ENCODE measurements around the gene NAV1. TPM values are rescaled to one million over a fixed set of nuclear protein-coding genes. Genes with fewer than 3 reads are reported as not detected.

Gene NAV1
- total and polyA plus RNA-seq, 4 donors, result 1.1 to 2.0 (median 1.3) TPM

GRCh38 chr1:201561195-201561564 is 22.3 kb downstream of the NAV1 start:
- 81% methylated on average over 3 of the region's 3 CpGs for WGBS

GRCh38 chr1:201561601-201562000 is 22.7 kb downstream of the NAV1 start:
- Histone ChIP-seq H3K27me3 (ENCODE audit: control insufficient read depth in 4 of 4, insufficient read depth in 4 of 4, low read length in 3 of 4) (no peaks in the 10 kb centered on the region), H3K36me3 (ENCODE audit: control insufficient read depth in 4 of 4, insufficient read depth in 3 of 4, low read depth in 1 of 4, low read length in 3 of 4) (no peaks in the 10 kb centered on the region), H3K9me3 (ENCODE audit: control insufficient read depth in 4 of 4, low read length in 3 of 4) (no peaks in the 10 kb centered on the region), H3K27ac (ENCODE audit: low read depth in 1 of 2, low read length in 2 of 2) (no peak overlapping the region), H3K9ac (ENCODE audit: low read depth in 1 of 2, low read length in 2 of 2) (no peak overlapping the region), H3K4me1 (ENCODE audit: control insufficient read depth in 4 of 4, insufficient read depth in 4 of 4, low read length in 3 of 4) (no peaks in the 10 kb centered on the region), H3K4me3 (ENCODE audit: low read depth in 1 of 3, low read length in 3 of 3) (no peak overlapping the region)
- no peak for DNase-seq (ENCODE audit: low spot score)
- TF ChIP-seq ATF3 (IDR thresholded peaks at IDR 0.05) (no peak), GABPA (IDR thresholded peaks at IDR 0.05 in 1 of 2, conservative IDR thresholded peaks at IDR 0.05 in 1 of 2) (no peak), HNF4G (IDR thresholded peaks at IDR 0.05) (no peak), CTCF (IDR thresholded peaks at IDR 0.05; ENCODE audit: low read depth, low read length, missing input control) (no peak), TAF1 (conservative IDR thresholded peaks at IDR 0.05) (no peak), FOXA1 (IDR thresholded peaks at IDR 0.05) (no peak), REST (IDR thresholded peaks at IDR 0.05) (no peak), EGR1 (IDR thresholded peaks at IDR 0.05; ENCODE audit: low read depth in 2 of 2) (no peak), RXRA (IDR thresholded peaks at IDR 0.05) (no peak), MAX (IDR thresholded peaks at IDR 0.05) (no peak), FOXA2 (IDR thresholded peaks at IDR 0.05) (no peak), ZBTB33 (IDR thresholded peaks at IDR 0.05) (no peak), YY1 (IDR thresholded peaks at IDR 0.05) (no peak), JUND (IDR thresholded peaks at IDR 0.05) (no peak)

More at GRCh38 chr1:201561195-201561564, 22.3 kb downstream of the NAV1 start:
- H3K27me3 ChIP-seq (ENCODE audit: control insufficient read depth in 4 of 4, insufficient read depth in 4 of 4, low read length in 3 of 4), result no peaks in the 10 kb centered on the region
- DNase-seq (ENCODE audit: low spot score), result no peak
- no peaks in the 10 kb centered on the region for H3K9me3 ChIP-seq (ENCODE audit: control insufficient read depth in 4 of 4, low read length in 3 of 4)
- no peaks in the 10 kb centered on the region for H3K36me3 ChIP-seq (ENCODE audit: control insufficient read depth in 4 of 4, insufficient read depth in 3 of 4, low read depth in 1 of 4, low read length in 3 of 4)
- H3K4me1 ChIP-seq (ENCODE audit: control insufficient read depth in 4 of 4, insufficient read depth in 4 of 4, low read length in 3 of 4), result no peaks in the 10 kb centered on the region
- H3K27ac ChIP-seq (ENCODE audit: low read depth in 1 of 2, low read length in 2 of 2), result no peak overlapping the region
- no peak overlapping the region for H3K4me3 ChIP-seq (ENCODE audit: low read depth in 1 of 3, low read length in 3 of 3)
- no peak for TF ChIP-seq HNF4G (IDR thresholded peaks at IDR 0.05)
- TF ChIP-seq REST (IDR thresholded peaks at IDR 0.05), result no peak
- TF ChIP-seq JUND (IDR thresholded peaks at IDR 0.05), result no peak
- no peak for TF ChIP-seq NR2F2 (IDR thresholded peaks at IDR 0.05)
- no peak for TF ChIP-seq MAX (IDR thresholded peaks at IDR 0.05)
- TF ChIP-seq YY1 (IDR thresholded peaks at IDR 0.05), result no peak
- TF ChIP-seq GABPA (IDR thresholded peaks at IDR 0.05 in 1 of 2, conservative IDR thresholded peaks at IDR 0.05 in 1 of 2), result no peak
- no peak for TF ChIP-seq EGR1 (IDR thresholded peaks at IDR 0.05; ENCODE audit: low read depth in 2 of 2)
- no peak for TF ChIP-seq RAD21 (IDR thresholded peaks at IDR 0.05)
- H3K9ac ChIP-seq (ENCODE audit: low read depth in 1 of 2, low read length in 2 of 2), result no peak overlapping the region
